Spinal cord (tissue), 10 donors: ENCODE measurements around the gene OSBPL10. TPM values are rescaled to one million over a fixed set of nuclear protein-coding genes. Genes with fewer than 3 reads are reported as not detected.

Source experiments
- DNase-seq, 6 donors: peaks; one replicate each; pipeline versions ENCODE4 v3.0.0 to v3.0.0-alpha.2; 2013 to 2015; ENCODE audit warnings: low spot score in 6 of 6, low read depth in 4 of 6
- H3K27ac ChIP-seq: one replicate; pipeline ENCODE4 v1.5.1; 2013; ENCODE audit warnings: low read depth, low read length, control low read depth
- H3K27me3 ChIP-seq: one replicate; pipeline ENCODE4 v1.6.1; 2013; ENCODE audit warnings: low read length; ENCODE audit not compliant: control insufficient read depth, insufficient read depth
- H3K36me3 ChIP-seq: one replicate; pipeline ENCODE4 v1.6.1; 2013; ENCODE audit warnings: low read length; ENCODE audit not compliant: control insufficient read depth, insufficient read depth
- H3K4me1 ChIP-seq: one replicate; pipeline ENCODE4 v1.6.1; 2013; ENCODE audit warnings: low read length; ENCODE audit not compliant: control insufficient read depth, insufficient read depth
- H3K4me3 ChIP-seq: one replicate; pipeline ENCODE4 v1.5.1; 2013; ENCODE audit warnings: low read depth, low read length, control low read depth
- H3K9me3 ChIP-seq: one replicate; pipeline ENCODE4 v1.6.1; 2013; ENCODE audit warnings: low read length; ENCODE audit not compliant: control insufficient read depth, insufficient read depth
- WGBS: methylation state at CpG from one replicate; pipeline ENCODE4 v1.1.5; 2013; ENCODE audit warnings: missing lambda C conversion rate; ENCODE audit not compliant: insufficient coverage; 5-methylcytosine and 5-hydroxymethylcytosine counted together
- polyA plus RNA-seq, 2 donors: library from polyadenylated mRNA; unstranded; fragments of 120-200 nt; gene quantifications; one replicate each; pipeline ENCODE4 v1.2.1, GENCODE V29; 2013; ENCODE audit not compliant: insufficient read length in 2 of 2
- total RNA-seq, 2 donors: library from RNA; depleted of rRNA in 1 of 2; stranded (reverse); fragments of 120-200 nt in 1 of 2; fragments of >200 nt in 1 of 2; gene quantifications; one replicate each; pipeline versions ENCODE4 v1.2.3 to v1.2.4, GENCODE V29; 2013 to 2014
- donor health status: healthy.

The OSBPL10 gene
- total and polyA plus RNA-seq, 4 donors: 6.2 to 10.5 (median 7.1) TPM

DNA sequence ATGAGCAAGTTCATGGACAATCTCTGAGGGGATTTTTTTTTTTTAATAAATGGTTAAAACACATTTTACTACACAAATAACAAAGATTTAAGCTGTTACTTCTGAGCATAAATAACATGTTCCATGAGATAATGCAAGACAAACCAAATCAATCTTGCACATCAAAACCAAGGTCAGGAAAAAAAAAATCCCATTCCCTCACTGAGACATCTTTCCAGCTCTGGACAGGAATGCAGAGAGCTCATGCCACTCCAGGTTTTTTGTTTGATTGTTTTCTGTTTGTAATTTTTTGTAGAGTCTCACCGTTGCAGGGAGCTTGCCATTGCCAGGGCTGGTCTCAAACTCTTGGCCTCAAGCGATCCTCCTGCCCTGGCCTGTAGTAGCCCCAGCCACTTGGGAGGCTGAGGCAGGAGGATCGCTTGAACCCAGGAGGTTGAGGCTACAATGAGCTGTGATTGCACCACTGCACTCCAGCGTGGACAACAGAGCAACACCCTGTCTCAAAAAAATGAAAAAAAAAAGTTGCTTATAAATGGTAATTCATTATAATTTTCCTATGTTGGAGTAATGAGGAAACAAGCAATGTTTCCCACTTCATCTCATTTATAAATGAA is 14.0 kb downstream of the OSBPL10 start:
- 89% methylated on average over 3 of the region's 4 CpGs for WGBS
- no peak overlapping the region for H3K27ac ChIP-seq
- DNase-seq: no peak
- no peaks in the 10 kb centered on the region for H3K9me3 ChIP-seq
- no peaks in the 10 kb centered on the region for H3K36me3 ChIP-seq
- no peaks in the 10 kb centered on the region for H3K4me1 ChIP-seq
- peaks cover 2% of the 10 kb centered on the region for H3K27me3 ChIP-seq
- no peak overlapping the region for H3K4me3 ChIP-seq

DNA sequence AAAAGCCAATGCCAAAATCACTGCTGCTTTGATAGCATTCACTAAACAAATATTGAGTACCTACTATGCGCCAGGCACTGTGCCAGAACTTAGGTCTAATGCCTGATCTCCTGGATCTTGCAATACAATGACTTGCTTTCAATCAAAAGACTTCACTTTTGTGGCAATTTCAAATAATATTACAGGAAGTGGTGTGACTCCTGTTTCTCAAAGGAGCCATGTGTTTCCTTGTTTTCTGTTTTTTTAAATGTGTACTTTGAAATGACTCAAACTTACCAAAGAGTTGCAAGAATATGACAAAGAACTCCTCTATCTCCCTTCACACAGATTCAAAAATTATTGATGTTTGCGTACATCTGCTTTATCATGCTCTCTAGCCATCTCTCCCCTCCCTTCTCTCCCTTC is 18.3 kb downstream of the OSBPL10 start:
- Histone ChIP-seq H3K4me1 (peaks cover 2% of the 10 kb centered on the region), H3K27me3 (peaks cover 2% of the 10 kb centered on the region), H3K4me3 (no peak overlapping the region), H3K27ac (no peak overlapping the region), H3K9me3 (no peaks in the 10 kb centered on the region), H3K36me3 (no peaks in the 10 kb centered on the region)
- no peak for DNase-seq
- 100% methylated on average over 1 of the region's 2 CpGs for WGBS

DNA sequence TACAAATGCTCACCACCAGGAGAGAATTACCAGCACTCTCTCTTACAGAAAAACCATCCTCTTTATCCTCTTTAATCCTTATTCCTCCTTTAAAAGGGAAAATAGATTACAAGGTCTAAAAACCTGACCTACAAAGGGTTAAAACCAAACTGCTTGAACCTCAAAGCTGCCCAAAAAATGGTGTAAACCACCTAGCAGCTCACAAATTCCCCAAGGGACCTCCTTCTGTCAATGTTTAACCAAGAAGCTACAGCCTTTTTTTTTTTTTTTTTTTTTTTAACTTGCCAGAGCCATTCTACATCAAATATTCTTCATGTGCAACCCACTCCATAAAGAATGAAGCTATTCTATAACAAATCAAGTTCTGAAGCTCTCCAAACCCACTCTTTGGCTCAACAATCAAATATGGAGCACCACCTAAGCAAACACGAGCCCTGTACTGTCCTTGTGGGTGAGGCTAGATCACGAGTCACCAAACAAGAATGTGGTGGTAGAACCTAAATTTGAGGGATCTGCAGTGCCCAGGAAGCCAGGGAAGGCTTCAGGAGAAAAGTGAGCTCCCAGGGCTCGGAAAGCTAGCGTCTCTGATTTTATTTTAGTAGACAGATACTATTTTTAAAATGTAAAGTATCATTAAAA is 20.1 kb downstream of the OSBPL10 start:
- Histone ChIP-seq H3K27me3 (peaks cover 2% of the 10 kb centered on the region), H3K9me3 (no peaks in the 10 kb centered on the region), H3K4me1 (peaks cover 2% of the 10 kb centered on the region), H3K27ac (no peak overlapping the region), H3K36me3 (no peaks in the 10 kb centered on the region), H3K4me3 (no peak overlapping the region)
- no peak for DNase-seq
- 80% methylated on average over 1 of the region's 4 CpGs for WGBS

DNA sequence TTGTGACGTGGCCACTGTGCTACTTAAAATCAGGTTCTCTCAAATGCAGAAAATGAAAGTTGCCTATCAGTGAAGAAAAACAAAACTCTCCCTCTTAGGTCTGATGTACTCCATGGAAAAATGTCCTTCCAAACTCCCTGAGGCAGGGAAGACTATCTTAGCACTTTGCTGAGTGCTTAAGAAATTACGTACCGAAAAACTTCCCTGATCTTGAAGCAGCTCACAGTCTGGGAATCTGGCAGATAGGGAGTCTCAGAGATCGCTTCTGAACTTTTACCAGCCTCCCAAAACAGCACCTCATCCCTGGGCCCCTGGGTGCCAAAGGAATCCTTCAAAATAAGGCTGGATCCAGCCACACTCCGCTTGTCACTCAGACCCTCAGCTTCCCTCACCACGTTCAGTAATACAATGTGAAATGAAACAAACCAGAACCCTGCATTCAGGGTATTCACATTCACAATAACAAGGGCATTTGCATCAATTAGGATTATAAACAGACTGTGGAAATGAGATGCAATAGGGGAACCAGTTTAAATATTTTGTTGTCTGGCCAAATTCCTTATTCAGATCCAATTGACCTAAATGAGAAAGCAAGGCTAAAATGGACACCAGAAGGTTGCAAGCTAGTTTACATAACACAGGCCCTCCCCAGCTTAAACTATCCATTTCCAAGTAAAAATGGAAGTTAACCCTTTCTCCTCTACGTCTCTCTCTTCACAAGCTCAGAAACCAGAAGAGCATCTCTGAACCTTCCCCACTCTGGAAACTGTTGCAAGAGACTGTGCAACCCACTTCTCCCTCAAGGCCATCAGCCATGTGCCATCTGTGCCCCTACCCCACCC is 20.9 kb downstream of the OSBPL10 start:
- Histone ChIP-seq H3K27me3 (peaks cover 2% of the 10 kb centered on the region), H3K36me3 (no peaks in the 10 kb centered on the region), H3K27ac (peak overlapping the region; percentile 52), H3K9me3 (no peaks in the 10 kb centered on the region), H3K4me1 (peaks cover 2% of the 10 kb centered on the region), H3K4me3 (no peak overlapping the region)
- peak in 2 of 6 donors; percentile 23 to 65 for DNase-seq
- 34% methylated on average over 5 of the region's 7 CpGs for WGBS

DNA sequence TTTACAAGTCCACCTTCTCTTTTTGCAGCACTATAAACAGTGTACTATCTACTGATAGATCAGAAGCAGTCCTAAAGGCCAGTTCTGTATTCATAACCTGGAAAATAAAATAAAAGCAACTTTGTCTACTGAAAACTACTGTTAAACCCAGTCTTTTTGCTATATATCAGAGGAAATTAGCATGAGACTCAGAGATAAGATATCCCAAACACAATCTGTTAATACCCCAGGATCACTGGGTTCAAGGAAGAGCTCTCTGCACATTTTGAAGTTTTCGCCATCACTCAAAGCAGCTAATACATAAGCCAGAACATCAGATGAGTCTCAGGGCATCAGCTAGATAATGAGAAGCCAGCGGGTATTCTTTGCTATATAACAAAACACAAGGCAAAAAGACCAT is 21.8 kb downstream of the OSBPL10 start:
- no peak overlapping the region for H3K4me3 ChIP-seq
- no peaks in the 10 kb centered on the region for H3K9me3 ChIP-seq
- H3K36me3 ChIP-seq: no peaks in the 10 kb centered on the region
- no peak for DNase-seq
- peaks cover 2% of the 10 kb centered on the region for H3K27me3 ChIP-seq
- peaks cover 2% of the 10 kb centered on the region for H3K4me1 ChIP-seq
- no peak overlapping the region for H3K27ac ChIP-seq
- no CpG with 5 or more reads among the region's 2 CpGs for WGBS

DNA sequence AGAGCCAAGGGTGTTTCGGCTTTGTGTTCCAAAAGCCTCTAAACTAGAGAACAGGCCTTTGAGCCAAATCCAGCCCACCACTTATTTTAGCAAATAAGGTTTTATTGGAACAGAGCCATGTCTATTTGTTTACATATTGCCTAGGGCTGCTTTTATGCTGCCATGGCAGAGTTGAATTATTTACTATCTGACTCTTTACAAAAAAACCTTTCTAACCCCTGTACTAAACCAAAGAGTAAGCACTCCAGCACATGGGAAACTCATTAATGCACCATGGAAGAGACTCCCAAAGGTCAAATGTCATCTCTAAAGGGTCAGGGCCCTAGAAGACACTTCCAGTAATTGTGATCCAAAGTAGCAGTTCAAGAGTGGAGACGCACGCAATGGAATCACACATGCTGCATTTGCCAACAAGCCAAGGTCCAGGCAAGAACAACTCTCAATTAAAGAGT is 22.3 kb downstream of the OSBPL10 start:
- H3K27me3 ChIP-seq: peaks cover 2% of the 10 kb centered on the region

DNA sequence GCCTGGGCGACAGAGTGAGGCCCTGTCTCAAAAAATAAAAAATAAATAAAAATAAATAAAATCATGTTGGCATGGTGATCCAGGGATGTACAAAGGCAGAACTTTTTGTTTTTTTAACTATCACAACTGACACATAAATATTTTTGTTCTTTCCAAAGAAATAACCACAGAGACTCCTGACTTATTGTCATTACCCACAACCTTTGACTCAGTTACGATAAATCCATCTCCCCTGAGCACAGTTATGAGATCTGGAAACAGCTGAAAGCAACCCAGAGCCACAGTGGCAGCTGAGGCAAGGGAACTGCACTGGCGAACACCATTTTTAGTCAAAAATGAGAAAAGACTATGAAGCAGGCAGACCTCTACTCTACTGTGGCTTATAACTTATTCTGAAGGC is 24.0 kb downstream of the OSBPL10 start:
- DNase-seq: no peak
- H3K4me1 ChIP-seq: peaks cover 2% of the 10 kb centered on the region
- no peaks in the 10 kb centered on the region for H3K36me3 ChIP-seq
- H3K9me3 ChIP-seq: no peaks in the 10 kb centered on the region
- H3K27me3 ChIP-seq: no peaks in the 10 kb centered on the region
- no peak overlapping the region for H3K4me3 ChIP-seq
- WGBS: 80% methylated on average over 1 of the region's 3 CpGs
- H3K27ac ChIP-seq: no peak overlapping the region

More for the DNA sequence above, 22.3 kb downstream of the OSBPL10 start:
- DNase-seq: peak in 2 of 6 donors; percentile 40 to 57
- Histone ChIP-seq H3K4me1 (peaks cover 2% of the 10 kb centered on the region), H3K27ac (no peak overlapping the region), H3K4me3 (no peak overlapping the region), H3K36me3 (no peaks in the 10 kb centered on the region), H3K9me3 (no peaks in the 10 kb centered on the region)
- WGBS: 37% methylated on average over 2 of the region's 3 CpGs

DNA sequence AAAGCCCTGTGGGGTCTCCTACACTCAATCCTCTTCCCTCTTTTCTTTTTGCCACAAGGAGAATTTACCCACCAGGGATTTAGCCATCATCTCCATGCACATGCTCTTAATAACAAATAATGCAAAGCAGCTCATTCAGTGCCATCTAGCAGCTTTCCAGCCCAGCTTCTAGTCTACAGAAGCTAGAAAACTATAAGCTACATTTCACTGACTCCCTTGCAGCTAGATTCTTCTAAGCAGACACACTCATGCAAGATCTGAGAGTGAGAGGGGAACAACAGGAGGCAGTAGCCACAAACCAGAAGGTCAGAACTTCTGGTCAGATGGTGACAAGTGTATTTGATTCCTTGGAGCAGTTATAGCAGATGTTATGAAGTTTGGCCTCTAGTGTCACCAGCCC is 25.5 kb downstream of the OSBPL10 start:
- DNase-seq: no peak
- Histone ChIP-seq H3K36me3 (no peaks in the 10 kb centered on the region), H3K4me3 (no peak overlapping the region), H3K27me3 (no peaks in the 10 kb centered on the region), H3K4me1 (peaks cover 2% of the 10 kb centered on the region), H3K9me3 (no peaks in the 10 kb centered on the region), H3K27ac (no peak overlapping the region)

DNA sequence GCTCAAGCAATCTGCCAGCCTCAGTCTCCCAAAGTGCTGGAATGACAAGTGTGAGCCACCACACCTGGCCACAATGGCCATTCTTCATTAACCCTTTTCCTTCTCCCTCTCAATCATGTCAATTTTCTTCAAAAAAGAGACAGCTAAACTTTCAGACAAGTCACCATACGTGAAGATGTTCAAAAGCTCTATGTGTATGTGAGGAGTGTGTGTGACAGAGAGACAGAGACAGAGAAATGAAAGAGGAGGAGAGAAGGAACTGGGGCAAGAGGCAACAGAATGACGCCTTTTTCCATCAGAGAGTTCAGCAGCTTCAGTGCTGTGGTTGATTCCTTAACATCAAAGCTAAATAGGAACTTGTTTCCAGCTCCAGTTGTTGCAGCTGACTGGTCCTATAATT is 27.4 kb downstream of the OSBPL10 start:
- no peak for DNase-seq
- Histone ChIP-seq H3K4me1 (no peaks in the 10 kb centered on the region), H3K9me3 (peaks cover 2% of the 10 kb centered on the region), H3K27ac (no peak overlapping the region), H3K4me3 (no peak overlapping the region), H3K36me3 (no peaks in the 10 kb centered on the region), H3K27me3 (no peaks in the 10 kb centered on the region)
- no CpG with 5 or more reads among the region's 2 CpGs for WGBS
